Endothelial cell of umbilical vein (primary cell): ENCODE results near the gene SEMA3A. TPM values are rescaled to one million over a fixed set of nuclear protein-coding genes. Genes with fewer than 3 reads are reported as not detected.

Experiments used
- BruUV-seq: library from RNA; stranded (reverse); fragments of 400-500 nt; replicated peaks from 2 replicates; lab custom pipeline; 2021; lab: Mats Ljungman, UMichigan
- CTCF ChIA-PET: fragments of 300-600, 350-600 bp; sonication (Branson Sonifier 250); formaldehyde crosslinking; loops from one replicate; lab custom pipeline; 2021; ENCODE audit warnings: antibody characterized with exemption, inconsistent platforms; lab: Charles Lee
- POLR2A ChIA-PET: fragments of 300-600, 350-600 bp; sonication (Branson Sonifier 250); formaldehyde crosslinking; loops from one replicate; lab custom pipeline; 2021; ENCODE audit warnings: antibody characterized with exemption, inconsistent platforms; lab: Charles Lee
- DNase-seq: peaks from one replicate; pipeline ENCODE4 v3.0.0-alpha.2; 2011; ENCODE audit warnings: low read depth, low spot score
- FAIRE-seq: peaks from 2 replicates; lab custom pipeline; 2011; peaks lifted over from hg19 to GRCh38; lab: Jason Lieb, UNC
- H2AFZ ChIP-seq: 2 replicates; pipeline ENCODE4 v1.6.0; 2012; ENCODE audit warnings: low read depth, low read length, control low read depth, inconsistent platforms
- H3K27ac ChIP-seq: 2 replicates; pipeline ENCODE4 v1.5.1; 2011; ENCODE audit warnings: low read depth, mild to moderate bottlenecking, control low read depth, low read length, moderate library complexity; ENCODE audit not compliant: insufficient read depth
- H3K27me3 ChIP-seq, 2 experiments: 2 replicates each; pipeline versions ENCODE4 v1.6.0 to v1.6.1; 2011; ENCODE audit warnings: low read length in 2 of 2, mixed read lengths in 1 of 2; ENCODE audit not compliant: control insufficient read depth in 2 of 2, insufficient read depth in 2 of 2
- H3K36me3 ChIP-seq, 2 experiments: 2 replicates in 1 of 2; 3 replicates in 1 of 2; pipeline ENCODE4 v1.5.1; 2011; ENCODE audit warnings: low read length in 2 of 2, mild to moderate bottlenecking in 1 of 2, moderate library complexity in 1 of 2; ENCODE audit not compliant: control insufficient read depth in 2 of 2, insufficient read depth in 2 of 2; ENCODE audit errors: extremely low read depth in 1 of 2
- H3K4me1 ChIP-seq: 3 replicates; pipeline ENCODE4 v1.5.1; 2011; ENCODE audit warnings: mild to moderate bottlenecking, low read length; ENCODE audit not compliant: control insufficient read depth, insufficient read depth; ENCODE audit errors: extremely low read depth
- H3K4me2 ChIP-seq: 2 replicates; pipeline ENCODE4 v1.6.1; 2011; ENCODE audit warnings: low read length, control low read depth, mixed read lengths; ENCODE audit not compliant: insufficient read depth
- H3K4me3 ChIP-seq, 3 experiments: fragments of 200-600 bp in 1 of 3; sonication (generic), shearing (Covaris generic) in 1 of 3; replicated peaks in 1 of 3; 2 replicates each; pipeline ENCODE4 v1.5.1; 2011 to 2016; ENCODE audit warnings: control low read depth in 3 of 3, low read length in 3 of 3, mild to moderate bottlenecking in 2 of 3, inconsistent platforms in 1 of 3, low read depth in 1 of 3, moderate library complexity in 1 of 3; ENCODE audit not compliant: insufficient read depth in 1 of 3
- H3K79me2 ChIP-seq: 2 replicates; pipeline ENCODE4 v1.6.0; 2012; ENCODE audit warnings: low read length, inconsistent platforms; ENCODE audit not compliant: control insufficient read depth, insufficient read depth
- H3K9ac ChIP-seq: replicated peaks from 2 replicates; pipeline ENCODE3; 2011; ENCODE audit warnings: low read length, control low read depth; ENCODE audit not compliant: insufficient read depth; ENCODE audit errors: extremely low read depth
- H3K9me1 ChIP-seq: replicated peaks from 3 replicates; pipeline ENCODE4 v1.6.0; 2011; ENCODE audit warnings: mild to moderate bottlenecking, low read length; ENCODE audit not compliant: control insufficient read depth, insufficient read depth; ENCODE audit errors: extremely low read depth
- H3K9me3 ChIP-seq: replicated peaks from 2 replicates; pipeline ENCODE4 v1.5.1; 2012; ENCODE audit warnings: low read length, inconsistent platforms; ENCODE audit not compliant: control insufficient read depth, insufficient read depth
- H4K20me1 ChIP-seq: replicated peaks from 2 replicates; pipeline ENCODE3; 2011; ENCODE audit warnings: mild to moderate bottlenecking, low read length; ENCODE audit not compliant: control insufficient read depth, insufficient read depth; ENCODE audit errors: extremely low read depth
- CTCF ChIP-seq, 2 donors: IDR thresholded peaks; 1 replicate in 1 of 2; 2 replicates in 1 of 2; pipeline ENCODE4 v1.5.1; 2011; ENCODE audit warnings: low read length in 2 of 2, mild to moderate bottlenecking in 2 of 2, moderate library complexity in 2 of 2, control low read depth in 1 of 2, inconsistent platforms in 1 of 2, low read depth in 1 of 2; ENCODE audit not compliant: insufficient read depth in 1 of 2; ENCODE audit errors: extremely low read depth in 1 of 2
- EZH2 ChIP-seq: IDR thresholded peaks from 2 replicates; pipeline ENCODE4 v1.6.1; 2012; ENCODE audit warnings: borderline replicate concordance, low read depth, mild to moderate bottlenecking, moderate library complexity, low read length, inconsistent platforms; ENCODE audit not compliant: severe bottlenecking
- FOS ChIP-seq: IDR thresholded peaks from 2 replicates; pipeline ENCODE4 v1.6.1; 2011; ENCODE audit warnings: mild to moderate bottlenecking, low read length, moderate library complexity, borderline replicate concordance; ENCODE audit not compliant: insufficient read depth
- GATA2 ChIP-seq: IDR thresholded peaks from 2 replicates; pipeline ENCODE4 v1.7.0; 2011; ENCODE audit warnings: low read depth, mild to moderate bottlenecking, moderate library complexity, mixed read lengths, low read length; ENCODE audit not compliant: insufficient read length, insufficient read depth
- JUN ChIP-seq: IDR thresholded peaks from 2 replicates; pipeline ENCODE4 v1.6.1; 2011; ENCODE audit warnings: borderline replicate concordance, low read depth; ENCODE audit not compliant: insufficient read length, insufficient read depth
- MAX ChIP-seq: IDR thresholded peaks from 2 replicates; pipeline ENCODE4 v1.6.1; 2011; ENCODE audit not compliant: insufficient read depth, insufficient read length
- MYC ChIP-seq: IDR thresholded peaks from one replicate; pipeline ENCODE4 v1.6.1; 2011; ENCODE audit warnings: mild to moderate bottlenecking, low read depth, low read length
- POLR2A ChIP-seq: IDR thresholded peaks from 2 replicates; pipeline ENCODE4 v1.6.1; 2012; ENCODE audit warnings: low read depth, mild to moderate bottlenecking, control low read depth, low read length
- POLR2AphosphoS5 ChIP-seq: IDR thresholded peaks from 2 replicates; pipeline ENCODE4 v1.6.1; 2012; ENCODE audit warnings: low read depth, mild to moderate bottlenecking, control low read depth, low read length, moderate library complexity; ENCODE audit not compliant: insufficient read depth
- dilution Hi-C: fragments of 300-500 bp; cut with MboI; formaldehyde crosslinking; loops from one replicate; pipeline ENCODE4 v1.15.0; 2019; ENCODE audit warnings: low sequenced_read_pairs; ENCODE audit not compliant: extremely low pct_ligation_motif_present
- intact Hi-C: fragments of 100-400 bp; cut with micrococcal nuclease; formaldehyde crosslinking; loops from one replicate; pipeline ENCODE4 v1.10.0; 2022
- polyA plus RNA-seq, 4 experiments: library from polyadenylated mRNA; depleted of rRNA in 3 of 4; stranded (reverse) in 3 of 4; unstranded in 1 of 4; fragments of >200 nt; gene quantifications; 2 replicates each; pipeline versions ENCODE4 v1.2.1 to v1.2.3, GENCODE V29; 2011 to 2012; ENCODE audit warnings: missing spikeins in 1 of 4
- total RNA-seq: library from RNA; stranded (reverse); gene quantifications from 2 replicates; pipeline ENCODE4 v1.2.3, GENCODE V29; 2021

SEMA3A gene
- total and polyA plus RNA-seq, 2 donors (not counting 3 experiments of a cell fraction or from before 2014, with no cell fraction given) = 0.68 to 1.2 TPM

DNA sequence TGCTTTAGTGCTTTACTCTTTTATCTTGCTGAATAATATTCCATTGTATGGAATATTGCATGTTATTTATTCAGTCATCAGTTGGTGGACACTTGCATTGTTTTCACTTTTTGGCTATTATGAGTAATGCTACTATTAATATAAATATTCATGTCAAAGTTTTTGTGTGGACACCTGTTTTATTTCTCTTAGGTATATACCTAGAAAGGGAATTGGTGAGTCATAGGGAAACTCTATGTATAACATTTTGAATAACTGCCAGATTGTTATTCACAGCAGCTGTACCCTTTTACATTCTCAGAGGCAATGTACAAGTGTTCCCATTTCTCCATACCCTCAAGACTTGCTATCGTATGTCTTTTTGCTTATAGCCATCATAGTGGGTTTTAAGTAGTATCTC lies 268.7 kb downstream of the SEMA3A start:
- intact Hi-C loops (no loop called here), dilution Hi-C loops (no loop called here)
- H3K27ac ChIP-seq = no peak overlapping the region
- DNase-seq = no peak
- TF ChIP-seq POLR2AphosphoS5 (no peak), GATA2 (no peak), POLR2A (no peak), MYC (no peak), CTCF (IDR thresholded peaks at IDR 0.05; ENCODE audit: extremely low read depth in 1 of 2, insufficient read depth in 1 of 2, low read depth in 1 of 2, low read length in 2 of 2) (no peak), EZH2 (no peak), MAX (no peak), FOS (no peak), JUN (no peak)
- no peaks in the 10 kb centered on the region for H3K79me2 ChIP-seq
- no peak overlapping the region for H2AFZ ChIP-seq
- H4K20me1 ChIP-seq = no peaks in the 10 kb centered on the region
- ChIA-PET POLR2A (no interaction called here), CTCF (interaction anchor here (1.4 to 1.5 kb wide), 2 partner anchors 8 to 10 kb away, joined by 4 to 6 read pairs; no protein-coding TSS in a partner anchor)
- H3K27me3 ChIP-seq = no peaks in the 10 kb centered on the region
- H3K36me3 ChIP-seq = no peaks in the 10 kb centered on the region
- no peak for FAIRE-seq
- H3K9ac ChIP-seq = no peak overlapping the region
- H3K9me3 ChIP-seq = no peaks in the 10 kb centered on the region
- no peak overlapping the region for H3K4me2 ChIP-seq
- H3K4me1 ChIP-seq = no peaks in the 10 kb centered on the region
- BruUV-seq = no TSS peak
- no peak overlapping the region for H3K4me3 ChIP-seq
- no peaks in the 10 kb centered on the region for H3K9me1 ChIP-seq
